HEK293 (cell line): ENCODE data around the gene PLD3.

Experiments used
- GFI1B ChIP-seq: fragments of 450-650 bp; formaldehyde crosslinking; IDR thresholded peaks from 2 replicates; pipeline ENCODE4 v1.5.1; 2016; ENCODE audit warnings: missing biosample characterization, missing genetic modification characterization
- GLI2 ChIP-seq: fragments of 450-650 bp; formaldehyde crosslinking; IDR thresholded peaks from 2 replicates; pipeline ENCODE4; 2017; ENCODE audit warnings: missing biosample characterization, missing genetic modification characterization, low read depth, borderline replicate concordance
- ZBTB17 ChIP-seq: fragments of 450-650 bp; formaldehyde crosslinking; IDR thresholded peaks from 2 replicates; pipeline ENCODE4 v1.5.1; 2016; ENCODE audit warnings: missing biosample characterization, missing genetic modification characterization
- ZNF140 ChIP-seq: fragments of 450-650 bp; formaldehyde crosslinking; IDR thresholded peaks from 2 replicates; pipeline ENCODE4 v1.5.1; 2016; ENCODE audit warnings: missing biosample characterization, missing genetic modification characterization
- ZNF223 ChIP-seq: fragments of 450-650 bp; formaldehyde crosslinking; IDR thresholded peaks from 2 replicates; pipeline ENCODE4 v1.5.1; 2016; ENCODE audit warnings: missing biosample characterization, missing genetic modification characterization
- ZNF24 ChIP-seq: fragments of 450-650 bp; formaldehyde crosslinking; IDR thresholded peaks from 2 replicates; pipeline ENCODE4 v1.5.1; 2016; ENCODE audit warnings: missing biosample characterization, missing genetic modification characterization
- ZNF791 ChIP-seq: fragments of 450-650 bp; formaldehyde crosslinking; IDR thresholded peaks from 2 replicates; pipeline ENCODE4 v1.5.1; 2016; ENCODE audit warnings: missing biosample characterization, missing genetic modification characterization
- ZNF837 ChIP-seq: fragments of 450-650 bp; formaldehyde crosslinking; IDR thresholded peaks from 2 replicates; pipeline ENCODE4 v1.5.1; 2016; ENCODE audit warnings: missing biosample characterization, missing genetic modification characterization
- TF ChIP-seq, protein P1 (sequence below): fragments of 450-650 bp; formaldehyde crosslinking; IDR thresholded peaks from 2 replicates; pipeline ENCODE4 v1.5.1; 2016; ENCODE audit warnings: missing biosample characterization, missing genetic modification characterization
- TF ChIP-seq, protein P2 (sequence below): fragments of 450-650 bp; formaldehyde crosslinking; IDR thresholded peaks from 2 replicates; pipeline ENCODE4 v1.5.1; 2016; ENCODE audit warnings: missing biosample characterization, missing genetic modification characterization

DNA sequence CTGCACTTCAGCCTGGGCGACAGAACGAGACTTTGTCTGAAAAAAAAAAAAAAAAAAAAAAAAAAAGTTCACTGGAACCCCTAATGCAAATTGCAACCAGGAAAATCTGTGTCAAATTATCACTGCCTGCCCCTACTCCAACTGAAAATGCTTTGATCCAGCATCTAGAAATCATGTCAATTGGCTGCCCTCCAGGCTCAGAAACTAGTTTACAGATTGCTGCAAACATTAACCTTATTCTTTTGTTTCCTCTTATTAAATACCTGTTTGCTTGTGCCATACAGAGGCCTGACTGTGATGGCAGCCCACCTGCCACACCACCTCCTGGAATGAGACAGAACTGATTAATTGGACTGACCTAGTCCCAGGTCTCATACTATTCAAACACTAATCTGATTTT, 44.7 kb upstream of the PLD3 start:
- TF ChIP-seq, protein P1, sequence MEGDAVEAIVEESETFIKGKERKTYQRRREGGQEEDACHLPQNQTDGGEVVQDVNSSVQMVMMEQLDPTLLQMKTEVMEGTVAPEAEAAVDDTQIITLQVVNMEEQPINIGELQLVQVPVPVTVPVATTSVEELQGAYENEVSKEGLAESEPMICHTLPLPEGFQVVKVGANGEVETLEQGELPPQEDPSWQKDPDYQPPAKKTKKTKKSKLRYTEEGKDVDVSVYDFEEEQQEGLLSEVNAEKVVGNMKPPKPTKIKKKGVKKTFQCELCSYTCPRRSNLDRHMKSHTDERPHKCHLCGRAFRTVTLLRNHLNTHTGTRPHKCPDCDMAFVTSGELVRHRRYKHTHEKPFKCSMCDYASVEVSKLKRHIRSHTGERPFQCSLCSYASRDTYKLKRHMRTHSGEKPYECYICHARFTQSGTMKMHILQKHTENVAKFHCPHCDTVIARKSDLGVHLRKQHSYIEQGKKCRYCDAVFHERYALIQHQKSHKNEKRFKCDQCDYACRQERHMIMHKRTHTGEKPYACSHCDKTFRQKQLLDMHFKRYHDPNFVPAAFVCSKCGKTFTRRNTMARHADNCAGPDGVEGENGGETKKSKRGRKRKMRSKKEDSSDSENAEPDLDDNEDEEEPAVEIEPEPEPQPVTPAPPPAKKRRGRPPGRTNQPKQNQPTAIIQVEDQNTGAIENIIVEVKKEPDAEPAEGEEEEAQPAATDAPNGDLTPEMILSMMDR (tag by site-specific recombination), result no peak
- TF ChIP-seq, protein P2, sequence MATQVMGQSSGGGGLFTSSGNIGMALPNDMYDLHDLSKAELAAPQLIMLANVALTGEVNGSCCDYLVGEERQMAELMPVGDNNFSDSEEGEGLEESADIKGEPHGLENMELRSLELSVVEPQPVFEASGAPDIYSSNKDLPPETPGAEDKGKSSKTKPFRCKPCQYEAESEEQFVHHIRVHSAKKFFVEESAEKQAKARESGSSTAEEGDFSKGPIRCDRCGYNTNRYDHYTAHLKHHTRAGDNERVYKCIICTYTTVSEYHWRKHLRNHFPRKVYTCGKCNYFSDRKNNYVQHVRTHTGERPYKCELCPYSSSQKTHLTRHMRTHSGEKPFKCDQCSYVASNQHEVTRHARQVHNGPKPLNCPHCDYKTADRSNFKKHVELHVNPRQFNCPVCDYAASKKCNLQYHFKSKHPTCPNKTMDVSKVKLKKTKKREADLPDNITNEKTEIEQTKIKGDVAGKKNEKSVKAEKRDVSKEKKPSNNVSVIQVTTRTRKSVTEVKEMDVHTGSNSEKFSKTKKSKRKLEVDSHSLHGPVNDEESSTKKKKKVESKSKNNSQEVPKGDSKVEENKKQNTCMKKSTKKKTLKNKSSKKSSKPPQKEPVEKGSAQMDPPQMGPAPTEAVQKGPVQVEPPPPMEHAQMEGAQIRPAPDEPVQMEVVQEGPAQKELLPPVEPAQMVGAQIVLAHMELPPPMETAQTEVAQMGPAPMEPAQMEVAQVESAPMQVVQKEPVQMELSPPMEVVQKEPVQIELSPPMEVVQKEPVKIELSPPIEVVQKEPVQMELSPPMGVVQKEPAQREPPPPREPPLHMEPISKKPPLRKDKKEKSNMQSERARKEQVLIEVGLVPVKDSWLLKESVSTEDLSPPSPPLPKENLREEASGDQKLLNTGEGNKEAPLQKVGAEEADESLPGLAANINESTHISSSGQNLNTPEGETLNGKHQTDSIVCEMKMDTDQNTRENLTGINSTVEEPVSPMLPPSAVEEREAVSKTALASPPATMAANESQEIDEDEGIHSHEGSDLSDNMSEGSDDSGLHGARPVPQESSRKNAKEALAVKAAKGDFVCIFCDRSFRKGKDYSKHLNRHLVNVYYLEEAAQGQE (tag by site-specific recombination), result no peak
- no peak for TF ChIP-seq ZNF223 (tag by site-specific recombination)
- no peak for TF ChIP-seq ZNF140 (tag by site-specific recombination)
- TF ChIP-seq GFI1B (tag by site-specific recombination), result no peak
- no peak for TF ChIP-seq ZNF791
- TF ChIP-seq ZNF837 (tag by site-specific recombination), result no peak
- TF ChIP-seq ZNF24 (tag by site-specific recombination), result no peak
- no peak for TF ChIP-seq ZBTB17
- no peak for TF ChIP-seq GLI2 (tag by site-specific recombination)
